GM12801 (cell line): ENCODE measurements around the gene BUD23.

ENCODE experiments used
- TF ChIP-seq, protein P1 (sequence below): IDR thresholded peaks from one replicate; pipeline ENCODE4 v1.5.1; 2011; ENCODE audit warnings: control low read depth; ENCODE audit not compliant: insufficient read length; ENCODE audit errors: extremely low read depth

The BUD23 gene

DNA sequence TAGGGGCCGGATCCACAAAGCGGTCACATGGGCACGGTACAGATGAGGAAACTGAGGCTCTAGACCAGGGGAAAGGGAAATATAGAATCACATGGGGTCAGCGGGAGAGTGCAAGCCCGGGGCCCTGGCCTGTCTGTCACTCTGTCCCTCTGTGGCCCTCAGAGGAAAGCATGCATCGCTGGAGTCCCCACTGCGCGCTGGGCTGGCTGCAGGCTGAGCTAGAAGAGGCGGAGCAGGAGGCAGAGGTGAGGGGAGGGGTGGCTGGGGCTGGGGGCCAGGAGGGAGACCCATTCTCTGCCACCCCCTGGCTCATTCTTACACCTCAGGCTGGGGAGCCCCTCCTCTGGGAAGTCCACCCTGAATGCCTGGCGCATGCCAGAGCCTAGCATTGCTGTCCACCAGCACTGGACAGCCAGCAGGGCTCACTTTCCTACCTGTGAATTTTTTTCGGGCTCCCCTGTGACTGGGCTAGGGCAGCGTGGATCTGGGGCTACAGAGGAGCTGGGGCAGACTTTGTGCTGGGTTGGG, 13.5 kb upstream of the BUD23 start:
- TF ChIP-seq, protein P1, sequence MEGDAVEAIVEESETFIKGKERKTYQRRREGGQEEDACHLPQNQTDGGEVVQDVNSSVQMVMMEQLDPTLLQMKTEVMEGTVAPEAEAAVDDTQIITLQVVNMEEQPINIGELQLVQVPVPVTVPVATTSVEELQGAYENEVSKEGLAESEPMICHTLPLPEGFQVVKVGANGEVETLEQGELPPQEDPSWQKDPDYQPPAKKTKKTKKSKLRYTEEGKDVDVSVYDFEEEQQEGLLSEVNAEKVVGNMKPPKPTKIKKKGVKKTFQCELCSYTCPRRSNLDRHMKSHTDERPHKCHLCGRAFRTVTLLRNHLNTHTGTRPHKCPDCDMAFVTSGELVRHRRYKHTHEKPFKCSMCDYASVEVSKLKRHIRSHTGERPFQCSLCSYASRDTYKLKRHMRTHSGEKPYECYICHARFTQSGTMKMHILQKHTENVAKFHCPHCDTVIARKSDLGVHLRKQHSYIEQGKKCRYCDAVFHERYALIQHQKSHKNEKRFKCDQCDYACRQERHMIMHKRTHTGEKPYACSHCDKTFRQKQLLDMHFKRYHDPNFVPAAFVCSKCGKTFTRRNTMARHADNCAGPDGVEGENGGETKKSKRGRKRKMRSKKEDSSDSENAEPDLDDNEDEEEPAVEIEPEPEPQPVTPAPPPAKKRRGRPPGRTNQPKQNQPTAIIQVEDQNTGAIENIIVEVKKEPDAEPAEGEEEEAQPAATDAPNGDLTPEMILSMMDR: no peak

DNA sequence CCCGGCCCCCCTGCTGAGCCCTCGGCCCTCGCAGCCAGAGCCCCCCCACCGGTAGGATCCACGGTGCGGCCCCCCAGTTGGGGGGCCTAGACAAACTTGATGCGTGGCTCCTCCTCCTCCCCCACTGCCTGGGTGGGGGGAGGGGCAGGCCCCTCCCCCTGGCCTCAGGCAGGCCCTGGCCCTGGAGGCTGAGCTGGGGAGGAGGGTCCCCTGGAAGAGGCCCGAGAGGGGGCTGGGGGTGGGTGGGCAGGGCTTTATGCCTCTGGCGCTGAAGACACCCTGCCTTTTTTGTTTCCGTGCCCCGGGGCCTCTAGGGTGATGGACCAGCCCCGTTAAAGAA, 12.1 kb upstream of the BUD23 start:
- TF ChIP-seq, protein P1: no peak

DNA sequence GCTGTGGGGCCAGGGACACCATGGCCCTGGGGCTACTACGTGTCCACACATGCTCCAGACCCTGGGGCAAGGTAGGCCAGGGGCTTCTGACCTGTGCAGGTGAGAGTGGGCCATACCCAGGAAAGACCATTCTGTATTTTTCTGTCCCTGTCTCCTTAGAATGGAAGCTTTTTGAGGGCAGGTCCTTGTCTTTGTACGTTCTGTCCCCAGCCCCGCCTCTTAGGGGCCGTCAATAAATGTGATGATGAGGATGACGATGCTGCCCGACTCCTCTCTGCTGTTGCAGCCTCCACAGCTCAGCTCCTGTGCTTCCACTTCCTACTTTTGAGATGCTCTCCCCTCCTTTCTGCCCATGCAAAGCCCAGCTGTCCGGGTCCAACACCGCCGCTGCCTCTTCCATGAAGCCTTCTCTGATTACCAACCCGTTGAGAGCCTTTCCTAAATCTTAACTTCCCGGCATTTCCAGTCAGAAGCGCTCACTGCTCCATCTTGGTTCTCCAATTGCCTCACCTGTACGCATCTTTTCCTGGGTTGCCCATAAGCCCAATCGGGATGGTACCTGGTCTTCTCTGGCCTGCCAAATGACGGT, 11.4 kb upstream of the BUD23 start:
- TF ChIP-seq, protein P1: no peak

DNA sequence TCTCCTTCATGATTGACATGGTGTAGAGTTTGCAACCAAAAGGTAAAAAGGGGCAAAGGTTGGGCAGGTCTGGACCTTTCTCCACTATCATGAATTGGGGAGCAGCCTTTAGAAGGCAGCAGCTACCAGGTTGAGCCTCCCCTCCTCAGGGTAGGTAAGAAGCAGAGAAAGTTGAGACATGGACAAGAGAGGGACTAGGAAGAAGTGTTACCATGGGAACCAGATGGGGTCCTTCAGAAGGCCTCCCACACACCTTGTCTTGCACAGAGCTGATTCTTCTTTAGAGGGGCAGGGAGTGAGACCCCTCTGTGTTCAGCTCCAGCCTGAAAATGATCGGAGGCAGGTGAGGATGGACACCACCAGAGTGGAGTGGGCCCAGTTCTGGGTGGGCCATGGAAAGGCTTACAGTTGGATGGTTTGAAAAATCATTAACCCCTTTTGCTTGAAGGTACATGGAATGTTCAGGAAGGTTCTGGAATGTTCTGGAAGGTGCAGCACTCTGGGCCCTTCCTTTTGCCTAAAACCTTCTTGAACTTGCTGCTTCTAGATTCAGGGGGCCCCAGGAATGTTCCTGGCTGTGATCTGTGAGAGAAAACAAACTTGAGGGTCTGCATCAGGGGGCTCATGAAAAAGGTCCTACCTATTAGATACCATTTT, 8.8 kb upstream of the BUD23 start:
- TF ChIP-seq, protein P1: no peak

DNA sequence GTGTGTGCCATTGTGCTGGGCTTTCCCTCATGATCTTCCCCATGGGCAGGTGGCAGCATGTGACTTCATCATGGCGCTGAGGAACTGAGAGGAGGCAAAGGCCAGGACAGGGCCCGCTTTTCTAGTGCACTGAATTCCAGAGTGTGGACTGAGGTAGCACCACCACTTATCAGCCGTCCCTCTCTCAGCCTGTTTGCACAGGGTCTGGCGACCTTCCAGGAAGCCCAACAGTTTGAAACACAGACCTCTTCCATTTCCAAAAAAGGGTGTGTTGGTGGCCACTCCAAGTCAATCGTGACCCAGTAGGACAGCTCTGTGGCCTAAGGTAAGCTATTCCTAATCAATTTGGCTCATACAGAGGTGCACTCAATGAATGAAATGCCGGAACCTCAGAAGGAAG, 4.5 kb upstream of the BUD23 start:
- TF ChIP-seq, protein P1: no peak

DNA sequence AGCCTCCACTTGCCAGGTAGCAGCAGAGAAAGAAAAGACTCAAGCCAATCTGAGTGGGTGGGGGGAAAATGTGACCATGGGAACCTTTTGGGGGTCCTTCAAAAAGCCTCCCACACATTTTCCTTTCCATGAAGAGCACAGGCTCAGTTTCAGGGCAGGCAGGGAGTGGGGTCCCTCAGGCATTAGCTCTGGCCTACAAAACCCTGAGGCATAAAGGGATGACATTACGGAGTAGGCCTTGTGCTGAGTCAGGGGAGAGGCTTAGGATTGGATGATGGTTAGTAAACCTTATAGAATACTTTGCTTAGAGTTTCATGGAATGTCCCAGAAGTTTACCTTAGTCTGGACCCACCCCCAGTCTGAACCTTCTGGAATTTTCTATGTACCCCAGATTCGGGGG, 3.7 kb upstream of the BUD23 start:
- TF ChIP-seq, protein P1: no peak

DNA sequence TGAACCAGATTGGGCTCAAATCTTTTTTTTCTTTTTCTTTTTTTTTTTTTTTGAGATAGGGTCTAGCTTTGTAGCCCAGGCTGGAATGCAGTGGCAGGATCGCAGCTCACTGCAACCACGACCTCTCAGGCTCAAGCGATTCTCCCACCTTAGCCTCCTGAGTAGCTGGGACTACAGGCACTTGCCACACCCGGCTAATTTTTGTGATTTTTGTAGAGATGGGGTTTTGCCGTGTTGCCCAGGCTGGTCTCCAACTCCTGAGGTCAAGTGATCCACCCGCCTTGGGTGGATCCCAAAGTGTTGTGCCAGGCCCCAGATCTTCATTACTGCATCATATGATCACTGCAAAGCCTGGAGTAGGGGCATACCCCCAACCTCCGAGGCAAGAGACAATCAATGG, 2.9 kb upstream of the BUD23 start:
- TF ChIP-seq, protein P1: no peak
